Gastrocnemius medialis (tissue), 4 donors: ENCODE measurements around the gene KRT80. TPM values are rescaled to one million over a fixed set of nuclear protein-coding genes. Genes with fewer than 3 reads are reported as not detected.

Source experiments
- ATAC-seq, 2 donors: fragments of 150-250 bp; one replicate each; pipeline ENCODE4 v1.9.1; 2016
- DNase-seq, 2 donors: peaks; one replicate each; pipeline ENCODE4 v3.0.0-alpha.2; 2019
- H3K27ac ChIP-seq, 4 donors: fragments of 200-600 bp; sonication (generic); 1 replicate in 1 of 4; 2 replicates in 3 of 4; pipeline ENCODE4 v1.5.1; 2016 to 2018; ENCODE audit warnings: mild to moderate bottlenecking in 2 of 4, moderate library complexity in 1 of 4
- H3K27me3 ChIP-seq, 3 donors: fragments of 200-600 bp; sonication (generic) in 2 of 3; 1 replicate in 1 of 3; 2 replicates in 2 of 3; pipeline versions ENCODE4 v1.5.1 to v1.6.0; 2016 to 2019; ENCODE audit warnings: mild to moderate bottlenecking in 1 of 3, moderate library complexity in 1 of 3
- H3K36me3 ChIP-seq, 2 donors: fragments of 200-600 bp; sonication (generic) in 1 of 2; one replicate each; pipeline ENCODE4 v1.5.1; 2017 to 2018
- H3K4me1 ChIP-seq, 2 donors: fragments of 200-600 bp; sonication (generic) in 1 of 2; one replicate each; pipeline ENCODE4 v1.5.1; 2016 to 2017; ENCODE audit warnings: mild to moderate bottlenecking in 2 of 2
- H3K4me3 ChIP-seq, 4 donors: fragments of 200-600 bp; sonication (generic) in 3 of 4; 1 replicate in 1 of 4; 2 replicates in 3 of 4; pipeline ENCODE4 v1.5.1; 2016 to 2019; ENCODE audit warnings: mild to moderate bottlenecking in 2 of 4
- H3K9me3 ChIP-seq, 3 donors: fragments of 200-600 bp; sonication (generic) in 2 of 3; 1 replicate in 1 of 3; 2 replicates in 2 of 3; pipeline ENCODE4 v1.5.1; 2016 to 2019
- CTCF ChIP-seq, 5 experiments: fragments of 450-650 bp in 3 of 5; fragments of 200-600 bp in 2 of 5; sonication (generic) in 2 of 5; IDR thresholded peaks in 4 of 5; conservative IDR thresholded peaks in 1 of 5; 1 replicate in 4 of 5; 2 replicates in 1 of 5; pipeline ENCODE4 v1.5.1; 2016 to 2019; ENCODE audit warnings: antibody characterized with exemption in 5 of 5, mild to moderate bottlenecking in 3 of 5, moderate library complexity in 3 of 5
- POLR2A ChIP-seq, 2 donors: fragments of 450-650 bp; IDR thresholded peaks; one replicate each; pipeline ENCODE4 v1.6.1; 2017; ENCODE audit warnings: antibody characterized with exemption in 2 of 2, mild to moderate bottlenecking in 2 of 2, moderate library complexity in 2 of 2
- in situ Hi-C, 4 donors: fragments of 200-750 bp; cut with MboI; loops; one replicate each; pipeline versions ENCODE4 v1.15.0 to v1.8.0; 2017; ENCODE audit warnings: low sequenced_read_pairs in 4 of 4
- intact Hi-C: fragments of 100-400 bp; cut with DNase I; formaldehyde crosslinking; loops from one replicate; pipeline ENCODE4 v1.15.1; 2023; ENCODE audit warnings: low total_unique reads
- total RNA-seq, 4 donors: library from RNA; depleted of rRNA; stranded (reverse); fragments of >200 nt; gene quantifications; one replicate each; pipeline versions ENCODE4 v1.1.0 to v1.2.3, GENCODE V29; 2016

The KRT80 gene
- total RNA-seq, 4 donors from 2014 or later, result 0.13 to 0.26 TPM; not detected in 2

- TF ChIP-seq POLR2A (IDR thresholded peaks at IDR 0.05), result no peak
- TF ChIP-seq CTCF (IDR thresholded peaks at IDR 0.05 in 4 of 5, conservative IDR thresholded peaks at IDR 0.05 in 1 of 5), result no peak
- no peak for DNase-seq
- Histone ChIP-seq H3K4me3 (no peak overlapping the region), H3K4me1 (peaks cover 0 to 9% of the 10 kb centered on the region in 2 donors), H3K27me3 (peaks cover 17% of the 10 kb centered on the region in 3 donors), H3K27ac (no peak overlapping the region), H3K36me3 (no peaks in the 10 kb centered on the region), H3K9me3 (no peaks in the 10 kb centered on the region)
- in situ Hi-C loops, result no loop called here
- intact Hi-C loops, result no loop called here
- no peak for ATAC-seq
Measured at GRCh38 chr12:52228931-52229330, 37.1 kb upstream of the KRT80 start.

GRCh38 chr12:52228366-52228765 lies 36.6 kb upstream of the KRT80 start:
- in situ Hi-C loops, result no loop called here
- no peak for DNase-seq
- no peak overlapping the region for H3K4me3 ChIP-seq
- peaks cover 0 to 9% of the 10 kb centered on the region in 2 donors for H3K4me1 ChIP-seq
- H3K36me3 ChIP-seq, result no peaks in the 10 kb centered on the region
- no peak for TF ChIP-seq POLR2A (IDR thresholded peaks at IDR 0.05)
- no peak for TF ChIP-seq CTCF (IDR thresholded peaks at IDR 0.05 in 4 of 5, conservative IDR thresholded peaks at IDR 0.05 in 1 of 5)
- ATAC-seq, result no peak
- H3K9me3 ChIP-seq, result no peaks in the 10 kb centered on the region
- peaks cover 11 to 12% (median 12%) of the 10 kb centered on the region in 3 donors for H3K27me3 ChIP-seq
- intact Hi-C loops, result no loop called here
- H3K27ac ChIP-seq, result no peak overlapping the region

- intact Hi-C loops, result no loop called here
- in situ Hi-C loops, result no loop called here
- Histone ChIP-seq H3K27me3 (peaks cover 4 to 8% (median 5%) of the 10 kb centered on the region in 3 donors), H3K27ac (no peak overlapping the region), H3K4me3 (no peak overlapping the region), H3K36me3 (no peaks in the 10 kb centered on the region), H3K4me1 (peaks cover 0 to 9% of the 10 kb centered on the region in 2 donors), H3K9me3 (no peaks in the 10 kb centered on the region)
- TF ChIP-seq CTCF (IDR thresholded peaks at IDR 0.05 in 4 of 5, conservative IDR thresholded peaks at IDR 0.05 in 1 of 5), result no peak
- no peak for TF ChIP-seq POLR2A (IDR thresholded peaks at IDR 0.05)
- ATAC-seq (no peak), DNase-seq (no peak)
Measured at GRCh38 chr12:52227606-52228166, 35.9 kb upstream of the KRT80 start.

- Histone ChIP-seq H3K4me3 (no peak overlapping the region), H3K36me3 (no peaks in the 10 kb centered on the region), H3K9me3 (no peaks in the 10 kb centered on the region), H3K4me1 (no peaks in the 10 kb centered on the region), H3K27me3 (no peaks in the 10 kb centered on the region), H3K27ac (no peak overlapping the region)
- no peak for ATAC-seq
- no peak for DNase-seq
- TF ChIP-seq CTCF (IDR thresholded peaks at IDR 0.05 in 4 of 5, conservative IDR thresholded peaks at IDR 0.05 in 1 of 5) (no peak), POLR2A (IDR thresholded peaks at IDR 0.05) (no peak)
- intact Hi-C loops, result no loop called here
- in situ Hi-C loops, result no loop called here
Measured at GRCh38 chr12:52226446-52226845, 34.6 kb upstream of the KRT80 start.

GRCh38 chr12:52225752-52226151 lies 33.9 kb upstream of the KRT80 start:
- no peak overlapping the region for H3K4me3 ChIP-seq
- no peaks in the 10 kb centered on the region for H3K27me3 ChIP-seq
- ATAC-seq (no peak), DNase-seq (no peak)
- H3K27ac ChIP-seq, result no peak overlapping the region
- intact Hi-C loops, result no loop called here
- no peaks in the 10 kb centered on the region for H3K36me3 ChIP-seq
- in situ Hi-C loops, result no loop called here
- no peaks in the 10 kb centered on the region for H3K4me1 ChIP-seq
- TF ChIP-seq CTCF (IDR thresholded peaks at IDR 0.05 in 4 of 5, conservative IDR thresholded peaks at IDR 0.05 in 1 of 5) (no peak), POLR2A (IDR thresholded peaks at IDR 0.05) (no peak)
- H3K9me3 ChIP-seq, result no peaks in the 10 kb centered on the region
